ENCODE results near the gene MMP21.
A peak's percentile ranks its signal among the peaks of the same experiment; 100 is the strongest.

MMP21 gene

GRCh38 chr10:125775491-125776106 is at the start of gene MMP21:
Gene MMP21 (minus strand): TSS chr10:125775821. CDS start chr10:125775821, 0 bp downstream.
- no peak within 1 kb of the TSS for H3K9ac ChIP-seq (ENCODE audit: insufficient read length, low read depth)
- H3K4me1 ChIP-seq (ENCODE audit: insufficient read depth, insufficient read length): no peaks in the 10 kb centered on the region
- no peaks in the 10 kb centered on the region for H3K27me3 ChIP-seq (ENCODE audit: insufficient read depth, insufficient read length)
- no peak for DNase-seq (ENCODE audit: low read depth, low spot score)
- no peaks in the 10 kb centered on the region for H3K9me3 ChIP-seq (ENCODE audit: insufficient read depth, low read length)
- TF ChIP-seq YY1 (IDR thresholded peaks at IDR 0.05; ENCODE audit: insufficient read depth, insufficient read length): no peak
- no peak within 1 kb of the TSS for H3K4me3 ChIP-seq (ENCODE audit: insufficient read length, low read depth)
- H3K36me3 ChIP-seq (ENCODE audit: insufficient read depth, insufficient read length, low read length): no peaks in the 10 kb centered on the region

- H3K9ac ChIP-seq (ENCODE audit: insufficient read length, low read depth): peak overlapping the region; percentile 45
- no peaks in the 10 kb centered on the region for H3K9me3 ChIP-seq (ENCODE audit: insufficient read depth, low read length)
- peaks cover 59% of the 10 kb centered on the region for H3K36me3 ChIP-seq (ENCODE audit: insufficient read depth, insufficient read length, low read length)
- H3K4me1 ChIP-seq (ENCODE audit: insufficient read depth, insufficient read length): no peaks in the 10 kb centered on the region
- no peaks in the 10 kb centered on the region for H3K27me3 ChIP-seq (ENCODE audit: insufficient read depth, insufficient read length)
- DNase-seq (ENCODE audit: low read depth, low spot score): no peak
- no peak for TF ChIP-seq YY1 (IDR thresholded peaks at IDR 0.05; ENCODE audit: insufficient read depth, insufficient read length)
- no peak for TF ChIP-seq ZNF274 (IDR thresholded peaks at IDR 0.05; ENCODE audit: low read depth, low read length)
- TF ChIP-seq SUZ12 (IDR thresholded peaks at IDR 0.05; ENCODE audit: extremely low read depth, insufficient read depth, insufficient read length): no peak
- H3K4me3 ChIP-seq (ENCODE audit: insufficient read length, low read depth): peak overlapping the region; percentile 92
Observed at GRCh38 chr10:125824736-125825135, 49.1 kb upstream of the MMP21 start.

GRCh38 chr10:125823663-125824251 is 48.1 kb upstream of the MMP21 start:
- peaks cover 49% of the 10 kb centered on the region for H3K36me3 ChIP-seq (ENCODE audit: insufficient read depth, insufficient read length, low read length)
- no peaks in the 10 kb centered on the region for H3K27me3 ChIP-seq (ENCODE audit: insufficient read depth, insufficient read length)
- H3K4me3 ChIP-seq (ENCODE audit: insufficient read length, low read depth): peak overlapping the region; percentile 92
- no peak for TF ChIP-seq ZNF274 (IDR thresholded peaks at IDR 0.05; ENCODE audit: low read depth, low read length)
- no peak for TF ChIP-seq YY1 (IDR thresholded peaks at IDR 0.05; ENCODE audit: insufficient read depth, insufficient read length)
- no peak for TF ChIP-seq SUZ12 (IDR thresholded peaks at IDR 0.05; ENCODE audit: extremely low read depth, insufficient read depth, insufficient read length)
- H3K4me1 ChIP-seq (ENCODE audit: insufficient read depth, insufficient read length): no peaks in the 10 kb centered on the region
- DNase-seq (ENCODE audit: low read depth, low spot score): no peak
- no peaks in the 10 kb centered on the region for H3K9me3 ChIP-seq (ENCODE audit: insufficient read depth, low read length)
- H3K9ac ChIP-seq (ENCODE audit: insufficient read length, low read depth): peak overlapping the region; percentile 91

DNA sequence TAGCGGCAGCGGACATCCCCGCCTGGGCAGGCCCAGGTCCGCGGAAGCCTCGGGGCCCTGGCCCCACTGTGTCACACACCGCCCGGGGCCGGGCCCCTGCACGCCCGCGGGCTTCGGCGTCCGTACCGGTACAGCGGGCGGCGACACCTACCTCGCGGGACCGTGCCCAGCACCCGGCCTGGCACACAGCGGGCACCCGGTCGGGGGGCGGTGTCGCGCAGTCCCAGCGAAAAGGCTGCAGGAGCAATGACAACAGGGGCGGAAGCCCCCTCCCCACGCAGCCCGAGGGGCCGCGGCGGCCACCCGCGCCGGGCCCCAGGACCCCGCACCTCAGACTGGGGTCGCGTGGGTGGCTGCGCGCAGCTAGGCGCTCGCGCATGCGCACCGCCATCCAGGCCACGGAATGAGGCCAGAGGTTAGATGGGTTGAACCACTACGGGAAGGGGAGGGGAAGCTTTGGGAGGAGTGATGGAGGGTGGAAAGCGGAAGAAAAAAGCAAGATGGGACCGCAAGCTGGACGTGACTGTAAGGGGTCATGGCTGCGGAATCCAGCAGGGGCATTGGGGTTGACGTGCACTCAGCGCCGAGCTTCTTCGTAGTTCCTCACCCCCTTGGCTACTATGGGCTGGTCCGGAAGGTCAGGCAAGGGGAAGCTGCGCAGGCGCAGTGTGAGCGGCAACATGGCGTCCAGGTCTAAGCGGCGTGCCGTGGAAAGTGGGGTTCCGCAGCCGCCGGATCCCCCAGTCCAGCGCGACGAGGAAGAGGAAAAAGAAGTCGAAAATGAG is 47.4 kb upstream of the MMP21 start, which contains the start of the genes BCCIP and UROS:
Gene BCCIP (plus strand): TSS at position 669 of the 785 bp plus-strand sequence. CDS start 12 bp downstream, at position 681.
Gene UROS (minus strand): TSS at position 381 of the 785 bp plus-strand sequence. CDS start 6,759 bp downstream, outside the sequence.
- H3K9ac ChIP-seq (ENCODE audit: insufficient read length, low read depth): peak within 1 kb of the TSS; percentile 91
- H3K4me1 ChIP-seq (ENCODE audit: insufficient read depth, insufficient read length): no peaks in the 10 kb centered on the region
- peak; percentile 63 for DNase-seq (ENCODE audit: low read depth, low spot score)
- H3K9me3 ChIP-seq (ENCODE audit: insufficient read depth, low read length): no peaks in the 10 kb centered on the region
- peak within 1 kb of the TSS; percentile 92 for H3K4me3 ChIP-seq (ENCODE audit: insufficient read length, low read depth)
- peaks cover 42% of the 10 kb centered on the region for H3K36me3 ChIP-seq (ENCODE audit: insufficient read depth, insufficient read length, low read length)
- TF ChIP-seq YY1 (IDR thresholded peaks at IDR 0.05; ENCODE audit: insufficient read depth, insufficient read length) (peak; percentile 82), ZNF274 (IDR thresholded peaks at IDR 0.05; ENCODE audit: low read depth, low read length) (no peak)
- H3K27me3 ChIP-seq (ENCODE audit: insufficient read depth, insufficient read length): no peaks in the 10 kb centered on the region

DNA sequence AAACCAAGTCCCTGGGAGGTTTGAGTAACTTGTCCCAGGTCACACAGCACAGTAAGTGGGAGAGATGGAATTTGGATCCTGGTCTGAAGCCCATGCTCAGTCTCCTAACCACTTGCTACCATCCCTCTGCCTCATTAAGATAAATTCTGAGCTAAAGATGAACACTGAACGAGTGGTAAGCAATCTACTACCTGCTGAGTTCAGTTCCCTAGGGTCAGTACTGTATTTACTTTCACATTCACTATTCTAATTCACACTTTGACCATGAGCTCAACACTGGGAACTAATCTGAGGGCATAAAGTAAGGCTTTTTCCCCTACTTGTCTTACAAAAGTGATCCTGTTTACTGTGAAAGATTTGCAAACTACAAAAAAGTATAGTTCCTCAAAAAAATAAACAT is 45.1 kb upstream of the MMP21 start:
- Histone ChIP-seq H3K36me3 (ENCODE audit: insufficient read depth, insufficient read length, low read length) (peaks cover 19% of the 10 kb centered on the region), H3K4me3 (ENCODE audit: insufficient read length, low read depth) (no peak overlapping the region), H3K4me1 (ENCODE audit: insufficient read depth, insufficient read length) (no peaks in the 10 kb centered on the region), H3K9me3 (ENCODE audit: insufficient read depth, low read length) (no peaks in the 10 kb centered on the region), H3K27me3 (ENCODE audit: insufficient read depth, insufficient read length) (no peaks in the 10 kb centered on the region), H3K9ac (ENCODE audit: insufficient read length, low read depth) (no peak overlapping the region)
- TF ChIP-seq ZNF274 (IDR thresholded peaks at IDR 0.05; ENCODE audit: low read depth, low read length) (no peak), YY1 (IDR thresholded peaks at IDR 0.05; ENCODE audit: insufficient read depth, insufficient read length) (no peak), SUZ12 (IDR thresholded peaks at IDR 0.05; ENCODE audit: extremely low read depth, insufficient read depth, insufficient read length) (no peak)
- DNase-seq (ENCODE audit: low read depth, low spot score): no peak

DNA sequence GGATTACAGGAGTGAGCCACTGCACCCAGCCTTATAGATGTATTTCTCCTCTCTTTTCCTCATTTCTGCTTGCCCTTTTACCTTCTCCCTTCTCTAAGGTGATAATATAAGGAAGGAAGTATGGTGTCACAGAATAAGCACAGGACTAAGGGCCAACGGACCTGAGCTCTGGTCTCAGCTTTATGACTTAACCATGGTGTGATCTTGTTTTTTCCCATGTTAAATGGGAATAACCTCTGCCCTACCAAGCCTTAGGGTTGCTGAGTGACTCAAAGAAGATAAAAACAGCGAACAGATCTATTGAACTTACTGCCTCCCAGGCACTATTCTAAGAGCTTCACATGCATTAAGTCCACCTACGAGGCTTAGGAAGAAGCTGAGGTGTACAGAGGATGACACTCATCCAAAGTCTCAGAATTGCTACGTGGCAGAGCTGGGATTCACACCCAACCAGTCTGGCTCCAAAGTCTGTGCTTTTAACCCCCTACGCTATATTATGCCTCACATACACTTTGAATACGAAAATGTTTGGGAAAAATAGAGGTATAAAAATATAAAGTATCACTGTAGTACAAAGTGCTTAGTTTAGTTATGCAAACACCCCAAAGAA is 41.8 kb upstream of the MMP21 start:
- no peaks in the 10 kb centered on the region for H3K9me3 ChIP-seq (ENCODE audit: insufficient read depth, low read length)
- H3K4me3 ChIP-seq (ENCODE audit: insufficient read length, low read depth): no peak overlapping the region
- no peaks in the 10 kb centered on the region for H3K4me1 ChIP-seq (ENCODE audit: insufficient read depth, insufficient read length)
- H3K36me3 ChIP-seq (ENCODE audit: insufficient read depth, insufficient read length, low read length): peaks cover 33% of the 10 kb centered on the region
- no peak overlapping the region for H3K9ac ChIP-seq (ENCODE audit: insufficient read length, low read depth)
- no peaks in the 10 kb centered on the region for H3K27me3 ChIP-seq (ENCODE audit: insufficient read depth, insufficient read length)
- TF ChIP-seq ZNF274 (IDR thresholded peaks at IDR 0.05; ENCODE audit: low read depth, low read length) (no peak), SUZ12 (IDR thresholded peaks at IDR 0.05; ENCODE audit: extremely low read depth, insufficient read depth, insufficient read length) (no peak), YY1 (IDR thresholded peaks at IDR 0.05; ENCODE audit: insufficient read depth, insufficient read length) (no peak)
- DNase-seq (ENCODE audit: low read depth, low spot score): no peak

DNA sequence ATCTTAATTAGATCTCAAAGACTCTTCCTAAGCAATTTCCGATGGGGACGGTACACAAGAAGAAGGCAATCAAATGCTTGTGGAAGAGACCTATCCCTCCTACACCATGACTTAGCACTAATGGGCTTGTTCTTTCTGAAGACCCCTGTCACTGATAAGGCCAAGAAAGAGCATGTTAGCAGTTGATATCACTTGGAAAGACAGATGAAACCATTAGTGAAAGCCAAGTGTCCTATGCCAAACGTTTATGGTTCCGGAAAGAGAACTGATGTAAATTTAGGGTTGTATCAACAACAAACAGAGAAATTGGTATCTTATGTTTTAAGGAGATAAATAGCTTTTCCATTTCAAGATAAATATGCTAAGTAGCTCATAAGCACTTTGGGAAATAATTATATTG is 40.9 kb upstream of the MMP21 start:
- no peak overlapping the region for H3K9ac ChIP-seq (ENCODE audit: insufficient read length, low read depth)
- H3K36me3 ChIP-seq (ENCODE audit: insufficient read depth, insufficient read length, low read length): peaks cover 33% of the 10 kb centered on the region
- no peak for DNase-seq (ENCODE audit: low read depth, low spot score)
- no peak overlapping the region for H3K4me3 ChIP-seq (ENCODE audit: insufficient read length, low read depth)
- H3K4me1 ChIP-seq (ENCODE audit: insufficient read depth, insufficient read length): no peaks in the 10 kb centered on the region
- H3K9me3 ChIP-seq (ENCODE audit: insufficient read depth, low read length): no peaks in the 10 kb centered on the region
- no peak for TF ChIP-seq SUZ12 (IDR thresholded peaks at IDR 0.05; ENCODE audit: extremely low read depth, insufficient read depth, insufficient read length)
- no peak for TF ChIP-seq ZNF274 (IDR thresholded peaks at IDR 0.05; ENCODE audit: low read depth, low read length)
- no peak for TF ChIP-seq YY1 (IDR thresholded peaks at IDR 0.05; ENCODE audit: insufficient read depth, insufficient read length)
- no peaks in the 10 kb centered on the region for H3K27me3 ChIP-seq (ENCODE audit: insufficient read depth, insufficient read length)

All from NT2/D1 (cell line).